Activated T-cell treated with anti-CD3 and anti-CD28 coated beads, Interleukin-2, amount 50 U/mL, for 1 hour (primary cell): ENCODE data around the gene NEK9.

Source experiments
- DNase-seq: peaks from one replicate; pipeline ENCODE4 v3.0.0-alpha.2; 2020

Gene NEK9

DNA sequence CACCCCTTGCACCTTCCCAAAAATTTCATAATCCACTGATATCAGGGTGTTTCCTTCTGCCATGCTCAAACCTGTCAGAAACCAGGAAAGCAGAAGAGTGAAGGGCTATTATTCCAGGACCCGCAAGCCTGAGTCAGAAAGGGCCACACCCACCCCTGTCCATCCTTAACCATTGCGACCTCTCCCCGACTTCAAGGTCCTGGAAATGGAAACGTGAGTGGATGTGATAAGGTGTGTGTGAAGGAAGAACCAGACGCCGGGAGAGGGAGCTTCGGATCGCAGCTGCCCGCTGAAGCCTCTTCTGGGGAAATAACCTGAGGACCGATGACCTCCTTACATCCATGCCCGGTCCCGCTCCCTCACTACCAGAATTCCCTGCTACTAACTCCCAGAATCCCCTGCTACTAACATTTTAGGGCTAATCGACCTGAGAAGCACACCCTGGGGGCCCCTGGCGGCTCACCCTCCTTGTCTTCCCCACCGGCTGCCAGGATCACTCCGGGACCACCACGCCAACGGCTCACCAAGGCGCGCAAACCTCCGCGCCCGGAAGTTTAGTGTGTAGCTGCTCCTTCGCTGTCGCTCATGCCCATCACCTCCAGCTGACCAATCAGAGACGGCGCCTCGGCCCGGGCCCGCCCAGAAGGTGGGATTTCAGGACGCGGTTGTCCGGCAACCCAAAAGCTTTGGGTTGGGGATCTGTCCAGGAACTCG lies 63.2 kb downstream of the NEK9 start, which contains the start of gene ACYP1:
Gene ACYP1, minus strand, starts transcription at position 534 of the 714 bp plus-strand sequence. Its CDS starts 471 bp downstream, at position 63.
- DNase-seq: peak; percentile 91

DNA sequence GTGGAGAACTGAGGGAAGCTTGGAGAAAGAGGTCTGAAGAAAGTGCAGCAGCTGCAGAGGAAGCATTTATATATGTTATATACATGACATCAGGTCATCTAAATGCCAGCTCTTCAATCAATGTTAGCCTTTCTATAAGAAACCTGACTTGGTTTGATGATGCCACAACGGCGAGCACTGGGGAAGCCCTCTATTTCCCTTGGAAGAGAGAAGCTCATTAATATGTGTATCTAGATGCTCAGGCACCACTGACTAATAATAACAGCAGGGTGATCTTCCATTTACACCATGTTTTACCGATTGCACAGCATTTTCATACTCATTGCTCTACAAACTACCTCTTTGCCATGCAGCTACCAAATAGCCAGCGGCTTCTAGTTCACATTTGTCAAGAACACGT lies 63.8 kb downstream of the NEK9 start:
- DNase-seq: peak; percentile 21

DNA sequence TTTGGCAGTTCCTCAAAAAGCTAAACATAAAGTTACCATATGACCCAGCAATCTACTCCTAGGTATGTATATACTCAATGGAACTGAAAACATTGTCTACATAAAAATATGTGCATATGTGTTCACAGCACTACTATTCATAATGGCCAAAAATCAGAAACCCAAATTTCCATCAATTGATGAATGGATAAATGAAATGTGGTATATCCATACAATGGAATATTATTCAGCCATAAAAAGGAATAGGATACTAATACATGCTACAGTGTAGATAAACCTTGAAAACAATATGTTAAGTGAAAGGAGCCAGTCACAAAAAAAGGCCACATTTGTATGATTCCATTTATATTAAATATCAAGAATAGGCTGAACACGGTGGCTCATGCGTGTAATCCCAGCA lies 66.4 kb downstream of the NEK9 start:
- DNase-seq: no peak

DNA sequence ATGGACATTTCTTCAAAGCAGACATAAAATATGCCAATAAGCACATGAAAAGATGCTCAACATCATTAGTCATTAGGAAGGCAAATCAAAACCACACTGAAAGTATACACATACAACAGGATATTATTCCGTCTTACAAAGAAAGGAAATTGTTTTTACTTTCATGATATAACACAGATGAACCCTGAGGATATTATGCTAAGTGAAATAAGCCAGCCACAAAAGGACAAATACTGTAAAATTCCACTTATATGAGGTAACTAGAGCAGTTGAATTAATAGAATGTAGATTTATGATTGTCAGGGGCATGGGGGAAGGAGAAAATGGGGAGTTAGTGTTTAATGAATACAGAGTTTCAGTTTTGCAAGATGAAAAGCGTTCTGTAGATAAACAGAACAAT lies 67.2 kb downstream of the NEK9 start:
- no peak for DNase-seq

DNA sequence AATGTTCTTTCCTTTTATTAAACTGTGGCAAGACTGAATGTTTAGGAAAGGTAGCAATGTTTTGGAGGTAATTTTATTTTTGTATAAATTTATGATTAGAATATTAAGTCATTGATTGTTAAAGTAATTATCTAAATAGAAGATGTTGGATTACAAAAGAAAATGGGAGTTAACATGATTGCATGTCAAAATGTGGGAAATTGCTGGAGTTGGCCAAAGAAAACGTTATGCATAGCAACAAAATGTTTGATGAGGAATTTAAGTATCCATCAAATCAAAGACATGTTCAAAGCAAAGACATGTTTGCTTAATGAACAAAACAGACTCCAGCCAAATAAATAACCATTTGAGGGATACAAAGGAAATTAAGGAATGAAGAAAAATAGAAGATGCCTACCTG lies 72.4 kb downstream of the NEK9 start:
- DNase-seq: no peak

DNA sequence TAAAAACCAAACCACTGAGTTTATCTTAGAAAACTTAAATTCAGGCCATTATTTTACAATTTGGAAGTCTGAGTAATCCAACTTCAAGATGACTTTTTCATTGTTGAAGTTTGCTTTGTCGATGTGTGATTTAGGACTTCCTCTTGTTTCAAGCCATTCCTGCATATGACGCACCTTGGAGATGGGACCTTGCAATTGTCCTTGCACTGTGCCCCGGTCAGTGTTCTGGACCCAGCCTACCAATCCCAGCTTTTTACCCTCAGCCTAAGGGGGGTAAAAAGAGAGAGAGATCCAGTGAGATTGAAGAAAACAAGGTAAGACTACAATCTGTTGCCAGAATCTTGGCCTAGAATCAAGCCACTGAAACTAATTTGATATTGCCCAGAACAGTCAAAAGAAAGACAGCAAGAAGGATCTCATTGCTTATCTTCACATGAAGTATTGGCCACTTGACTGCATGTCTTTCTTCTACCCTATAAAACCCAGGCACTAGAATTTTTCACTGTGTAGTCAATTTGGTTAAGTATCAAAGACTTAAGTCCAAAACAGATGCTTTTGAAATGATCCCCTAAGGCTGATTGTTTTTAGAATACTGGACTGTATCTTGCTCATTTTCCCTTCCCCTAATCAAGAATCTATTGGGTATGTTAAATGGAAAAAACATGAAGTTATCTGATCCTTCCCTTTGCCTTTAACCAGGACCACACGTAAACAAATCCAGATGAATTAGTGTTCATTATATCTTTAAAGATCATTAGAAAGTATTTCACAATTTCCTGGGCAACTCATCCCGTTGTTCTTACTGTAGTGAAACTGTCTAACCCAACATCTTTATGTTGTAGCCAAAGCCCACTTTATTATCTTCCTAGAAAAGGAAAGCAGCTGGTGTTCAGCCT lies 73.2 kb downstream of the NEK9 start:
- DNase-seq: no peak

DNA sequence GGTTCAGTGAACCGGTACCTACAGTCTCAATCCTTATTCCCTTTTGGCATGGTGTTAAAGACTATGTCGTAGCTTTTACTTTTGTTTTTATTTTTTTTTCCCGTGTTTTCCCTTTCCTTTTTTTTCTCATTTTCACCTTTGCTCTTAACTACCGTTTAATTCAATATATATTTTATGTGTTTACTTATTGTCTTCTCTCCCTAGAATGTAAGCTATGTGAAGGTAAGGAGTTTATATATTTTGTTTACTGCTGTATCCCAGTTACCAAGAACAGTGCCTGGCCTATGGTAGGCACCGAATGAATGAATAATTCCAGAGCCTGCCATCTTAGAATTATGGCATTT lies 75.3 kb downstream of the NEK9 start:
- no peak for DNase-seq

DNA sequence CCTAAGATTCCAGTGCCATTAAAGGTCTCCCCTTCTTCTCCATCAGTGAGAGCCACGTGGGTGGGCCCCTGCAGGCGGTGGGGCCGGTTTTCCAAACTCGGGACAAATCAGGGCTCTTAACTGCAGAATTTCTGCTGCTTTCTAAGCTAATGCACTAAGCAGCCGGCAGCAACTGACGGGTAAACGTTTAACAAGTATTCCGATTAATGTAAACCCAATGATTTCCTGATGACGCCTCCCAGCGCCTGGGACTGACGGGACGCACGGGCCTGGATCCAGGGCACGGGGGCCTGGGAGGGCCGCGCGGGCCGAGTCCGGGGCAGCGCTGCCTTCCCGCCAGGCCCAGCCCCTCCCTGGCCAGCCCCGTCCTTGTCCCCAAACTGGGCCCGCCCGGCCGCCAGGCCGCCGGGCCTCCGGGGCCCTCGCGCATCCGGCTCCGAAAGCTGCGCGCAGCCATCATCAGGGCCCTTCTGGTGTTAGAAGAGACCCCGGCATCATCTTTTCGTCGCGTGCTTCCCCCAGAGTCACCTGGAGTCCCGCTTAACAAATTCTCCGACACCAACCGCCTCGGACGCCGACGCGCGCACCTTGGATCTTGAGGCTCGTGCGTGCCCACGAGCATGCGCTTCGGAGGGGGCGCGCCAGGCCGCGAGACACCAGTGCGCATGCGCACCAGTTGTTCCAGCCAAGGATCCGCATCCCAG lies 75.8 kb downstream of the NEK9 start, which contains the start of gene MLH3:
Gene MLH3, minus strand, starts transcription at position 616 of the 704 bp plus-strand sequence. CDS start 1,812 bp downstream, outside the sequence.
- DNase-seq: peak; percentile 83

DNA sequence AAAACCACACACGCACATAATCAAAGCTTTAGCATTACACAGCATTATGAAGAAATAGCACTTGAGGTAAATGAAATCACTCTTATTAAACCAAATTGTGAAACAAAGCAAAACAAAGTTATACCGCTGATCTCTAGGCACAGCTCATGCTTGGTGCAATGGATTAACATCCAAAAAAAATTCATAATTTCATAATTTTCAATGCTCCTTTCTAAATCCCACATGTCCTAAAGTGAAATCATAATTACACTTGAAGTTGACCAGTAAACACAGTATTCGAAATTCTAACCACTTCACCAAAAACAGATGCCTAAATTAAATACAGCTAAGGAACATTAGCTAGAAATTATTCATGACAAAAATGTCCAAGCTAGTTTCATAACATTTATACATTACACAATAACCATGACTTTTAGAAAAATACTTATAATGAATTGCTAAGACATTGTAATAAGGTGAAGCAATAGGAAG lies 77.1 kb downstream of the NEK9 start:
- no peak for DNase-seq

DNA sequence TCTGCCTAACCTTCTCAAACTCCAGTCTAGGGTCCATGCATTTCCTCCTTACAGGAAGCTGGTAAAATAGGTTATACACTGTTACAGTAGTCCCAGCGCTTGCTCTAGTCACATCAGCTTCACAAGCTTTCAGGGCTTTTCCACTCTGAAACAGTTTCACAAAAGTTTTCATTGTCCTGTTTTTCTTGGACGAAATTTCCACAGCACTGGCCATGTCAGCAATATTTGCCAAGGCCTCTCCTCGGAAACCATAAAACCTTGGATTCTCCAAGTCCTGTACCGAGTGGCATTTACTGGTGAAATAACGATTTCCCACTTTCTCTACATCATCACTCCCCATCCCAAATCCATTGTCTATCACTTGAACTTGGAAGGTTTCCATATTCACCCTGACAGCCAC lies 77.7 kb downstream of the NEK9 start:
- DNase-seq: no peak

DNA sequence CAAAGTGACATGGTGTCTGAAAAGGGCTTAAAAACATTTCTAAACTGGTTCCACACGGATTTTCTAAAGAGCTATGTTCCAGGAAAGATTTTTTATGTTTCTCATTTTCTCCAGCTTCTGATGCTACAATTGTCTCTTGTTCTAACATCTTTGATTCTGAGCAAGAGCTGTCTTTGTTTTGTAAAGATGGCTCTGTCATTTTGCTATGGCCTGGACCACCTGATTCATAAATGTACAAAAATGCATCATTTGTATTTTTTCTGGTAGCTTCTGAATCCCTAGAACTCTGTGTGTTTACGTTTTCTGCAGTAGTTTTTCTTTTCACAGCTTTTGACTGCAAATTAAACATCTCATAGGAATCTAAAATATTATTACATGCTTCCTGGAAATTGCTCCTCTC lies 78.7 kb downstream of the NEK9 start:
- DNase-seq: no peak

DNA sequence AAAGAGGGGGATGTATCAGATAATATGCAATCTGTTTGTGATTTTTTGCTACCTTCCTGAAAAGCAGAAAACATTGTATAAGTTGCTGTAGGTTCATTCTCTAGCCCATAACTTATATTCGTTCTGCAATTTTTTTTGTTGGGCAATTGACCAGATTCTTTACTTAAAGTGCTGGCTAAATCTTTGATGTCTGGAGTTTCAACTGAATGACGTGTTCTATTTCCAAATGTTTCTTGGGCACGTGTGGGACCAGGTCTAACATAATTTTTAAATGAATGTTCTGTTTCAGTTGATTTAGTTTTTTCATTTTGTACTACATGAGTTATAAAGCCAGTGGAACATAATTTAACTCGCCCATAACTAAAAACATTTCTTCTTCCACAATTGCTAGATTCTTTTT lies 79.3 kb downstream of the NEK9 start:
- DNase-seq: no peak

DNA sequence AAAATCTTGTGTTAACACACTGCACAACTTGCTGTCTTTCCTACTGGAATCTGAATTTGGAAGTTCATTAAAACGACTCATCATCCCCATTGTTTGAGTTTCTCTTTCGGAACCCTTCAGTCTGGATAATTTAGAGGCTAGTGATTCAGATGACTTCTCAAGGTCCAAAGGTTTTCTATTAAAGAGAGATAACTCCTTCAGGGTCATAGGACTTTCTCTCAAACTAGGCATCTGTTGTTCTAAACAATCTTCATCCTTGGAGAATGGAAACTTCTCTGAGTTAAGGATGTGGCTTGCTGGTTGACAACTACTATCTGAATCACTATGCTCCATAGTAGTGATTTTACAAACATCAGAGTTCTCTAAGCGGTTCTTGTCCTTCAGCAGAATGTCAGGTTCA lies 79.9 kb downstream of the NEK9 start:
- DNase-seq: no peak

DNA sequence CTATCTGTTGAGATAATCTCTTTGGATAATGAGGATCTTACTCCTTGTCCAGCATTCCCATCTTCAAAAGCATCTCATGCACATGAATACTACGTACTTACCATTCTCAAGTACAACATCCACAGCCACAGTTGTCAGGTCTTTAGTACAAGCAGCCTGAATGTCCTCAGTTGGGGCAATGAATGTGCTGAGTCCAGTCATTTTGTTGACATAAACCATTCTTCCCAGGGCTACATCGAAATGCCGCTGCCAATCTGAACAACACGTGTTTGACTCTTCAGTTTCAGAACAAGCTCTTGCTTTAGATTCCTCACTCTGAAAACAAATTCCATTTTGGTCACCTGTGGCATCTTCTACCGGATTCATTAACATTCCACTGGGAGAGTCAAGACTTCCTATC lies 80.6 kb downstream of the NEK9 start:
- no peak for DNase-seq

DNA sequence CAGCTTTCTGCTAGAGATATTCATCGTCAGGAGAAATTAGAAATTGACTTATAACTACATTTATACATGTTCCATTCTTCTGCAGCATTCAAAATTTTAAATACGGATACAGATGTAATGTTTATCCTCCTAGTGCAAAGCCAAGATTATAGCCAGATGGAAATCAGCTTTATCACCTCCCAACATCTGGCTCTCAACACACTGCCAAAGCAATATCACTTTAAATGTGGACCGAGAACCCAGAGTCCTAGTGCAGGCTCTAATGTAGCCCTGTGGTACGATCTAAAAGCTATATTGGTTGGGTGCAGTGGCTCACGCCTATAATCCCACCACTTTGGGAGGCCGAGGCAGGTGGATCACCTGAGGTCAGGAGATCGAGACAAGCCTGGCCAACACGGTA lies 82.1 kb downstream of the NEK9 start:
- no peak for DNase-seq

DNA sequence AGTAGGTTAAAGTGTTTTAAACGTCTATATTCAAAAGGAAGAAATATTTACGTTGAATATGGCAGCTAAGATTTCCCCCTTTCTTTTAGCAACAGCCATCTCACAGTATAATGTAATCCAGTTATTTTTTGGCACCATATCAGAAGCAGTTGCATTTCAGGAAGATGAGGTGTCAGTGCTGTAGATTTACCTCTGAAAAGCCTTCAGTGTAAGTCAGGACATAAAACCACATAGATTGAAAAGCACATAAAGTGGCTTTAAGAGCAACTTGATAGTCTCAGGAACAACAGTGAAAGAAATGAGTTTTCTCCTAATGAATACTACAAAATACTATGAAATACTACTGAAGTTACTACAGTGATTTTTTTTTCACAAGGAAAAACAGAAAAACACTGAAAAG lies 82.5 kb downstream of the NEK9 start:
- DNase-seq: no peak

DNA sequence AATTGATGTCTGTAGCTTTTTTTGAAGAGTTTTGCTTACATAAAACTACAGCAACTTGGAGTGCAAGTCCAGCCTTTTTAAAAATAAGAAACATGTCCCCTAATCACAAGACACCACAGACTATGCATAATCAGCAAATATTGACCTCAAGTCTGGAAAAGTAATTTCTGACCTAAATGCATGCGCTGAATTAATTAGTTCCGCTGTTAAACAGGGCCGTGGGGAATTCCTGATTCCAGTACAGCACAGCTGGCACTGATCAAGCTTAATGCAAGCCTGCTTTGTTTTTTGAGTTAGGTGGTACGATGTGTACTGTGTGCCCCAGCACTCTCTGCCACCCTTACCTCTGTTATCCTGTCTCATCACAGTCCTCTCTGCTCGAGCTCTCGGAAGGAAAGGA lies 84.8 kb downstream of the NEK9 start:
- DNase-seq: no peak

DNA sequence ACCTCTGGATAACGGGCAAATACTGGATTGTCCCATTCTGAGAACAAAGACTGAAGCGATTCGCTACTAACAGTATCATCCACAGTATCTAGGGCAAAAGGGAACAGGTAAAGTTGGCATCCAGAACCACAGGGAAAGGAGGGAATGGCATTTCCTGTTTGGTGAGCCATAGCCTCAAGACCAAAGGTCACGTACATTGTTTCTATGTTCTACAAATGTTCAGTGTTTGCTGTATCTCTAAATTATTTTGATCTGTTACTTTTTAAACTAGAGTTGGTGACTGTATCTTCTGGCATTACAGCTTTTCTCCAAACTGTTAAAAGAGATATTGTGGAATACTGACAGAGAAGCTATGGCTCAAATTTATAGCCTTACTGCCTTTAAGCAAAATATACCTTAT lies 85.2 kb downstream of the NEK9 start:
- DNase-seq: no peak

DNA sequence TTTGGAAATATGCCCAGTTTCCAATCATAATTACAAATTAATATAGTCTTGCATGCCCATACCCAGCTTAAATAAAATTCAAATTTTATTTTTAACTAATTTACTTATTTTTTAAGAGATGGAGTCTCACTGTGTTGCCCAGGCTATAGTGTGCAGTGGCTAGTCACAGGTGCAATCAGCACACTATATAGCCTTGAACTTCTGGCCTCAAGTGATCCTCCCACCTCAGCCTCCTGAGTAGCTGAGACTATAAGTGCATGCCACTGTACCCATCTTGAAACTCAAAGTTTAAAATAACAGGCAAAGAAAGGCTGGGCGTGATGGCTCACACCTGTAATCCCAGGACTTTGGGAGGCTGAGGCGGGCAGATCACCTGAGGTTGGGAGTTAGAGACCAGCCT lies 85.9 kb downstream of the NEK9 start:
- DNase-seq: no peak

DNA sequence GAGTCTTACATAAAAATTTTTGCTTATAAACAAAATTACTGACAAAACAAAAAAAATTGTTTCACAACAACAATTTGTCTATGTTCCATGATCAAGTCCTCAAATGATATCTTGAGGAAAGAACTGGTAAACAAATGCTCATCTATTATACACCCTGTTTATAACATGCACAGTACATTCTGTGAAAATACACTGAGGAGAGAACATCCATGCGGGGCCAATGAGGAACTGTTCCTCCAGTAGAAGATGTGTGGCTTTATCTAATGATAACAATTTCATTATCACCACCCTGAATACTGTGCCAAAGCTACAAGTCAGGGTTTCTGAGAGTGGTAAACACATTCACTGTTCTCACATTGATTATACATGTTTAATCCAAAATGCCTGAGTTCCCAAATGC lies 86.3 kb downstream of the NEK9 start:
- DNase-seq: no peak

DNA sequence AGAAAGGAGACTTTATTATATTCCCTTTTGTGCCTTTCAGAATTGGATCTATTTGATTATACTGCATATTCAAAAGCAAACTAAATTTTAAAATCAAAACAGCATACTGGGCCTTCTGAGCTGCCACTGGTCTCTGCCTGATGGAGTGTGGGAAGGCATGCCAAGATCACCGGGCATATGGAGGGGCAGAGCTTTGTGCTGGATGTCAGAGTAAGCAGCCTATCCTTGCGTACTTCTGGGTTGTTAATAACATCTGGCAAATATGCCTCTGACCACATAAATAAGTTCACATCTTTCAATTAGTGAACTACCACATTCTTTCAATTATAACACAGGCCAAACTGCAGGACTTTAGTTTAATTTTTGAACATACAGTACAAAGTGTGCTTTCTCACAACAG lies 93.9 kb downstream of the NEK9 start:
- no peak for DNase-seq

DNA sequence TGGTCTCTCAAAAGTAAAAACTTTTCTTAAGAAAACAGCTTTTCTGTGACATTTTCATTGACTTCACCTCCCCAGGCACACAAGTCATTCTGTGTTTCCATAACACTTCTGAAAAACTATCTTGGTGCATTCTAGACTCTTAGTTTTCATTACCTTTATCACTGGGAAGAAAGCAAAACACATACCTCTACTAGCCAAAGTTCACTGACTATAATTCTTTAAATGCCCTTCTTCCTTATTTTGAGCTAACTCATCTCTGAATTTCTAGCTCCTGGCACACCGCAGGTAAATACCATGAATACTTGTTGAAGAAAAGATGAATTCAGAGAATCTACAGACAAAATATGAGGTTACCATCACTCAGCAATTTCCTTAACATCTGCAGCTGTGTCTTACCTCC lies 96.7 kb downstream of the NEK9 start:
- DNase-seq: no peak
